Measurements from ENCODE around the gene UBA5.

GRCh38 chr3:132709761-132710160, 49.6 kb downstream of the UBA5 start:
- TF ChIP-seq TCF7L2 (IDR thresholded peaks at IDR 0.05; ENCODE audit: low read depth, low read length) (no peak), POLR2AphosphoS5 (IDR thresholded peaks at IDR 0.05; ENCODE audit: low read depth, low read length) (no peak), SIN3A (IDR thresholded peaks at IDR 0.05; ENCODE audit: borderline replicate concordance, insufficient read depth, low read depth, low read length) (no peak)
- TF ChIP-seq, protein P1, sequence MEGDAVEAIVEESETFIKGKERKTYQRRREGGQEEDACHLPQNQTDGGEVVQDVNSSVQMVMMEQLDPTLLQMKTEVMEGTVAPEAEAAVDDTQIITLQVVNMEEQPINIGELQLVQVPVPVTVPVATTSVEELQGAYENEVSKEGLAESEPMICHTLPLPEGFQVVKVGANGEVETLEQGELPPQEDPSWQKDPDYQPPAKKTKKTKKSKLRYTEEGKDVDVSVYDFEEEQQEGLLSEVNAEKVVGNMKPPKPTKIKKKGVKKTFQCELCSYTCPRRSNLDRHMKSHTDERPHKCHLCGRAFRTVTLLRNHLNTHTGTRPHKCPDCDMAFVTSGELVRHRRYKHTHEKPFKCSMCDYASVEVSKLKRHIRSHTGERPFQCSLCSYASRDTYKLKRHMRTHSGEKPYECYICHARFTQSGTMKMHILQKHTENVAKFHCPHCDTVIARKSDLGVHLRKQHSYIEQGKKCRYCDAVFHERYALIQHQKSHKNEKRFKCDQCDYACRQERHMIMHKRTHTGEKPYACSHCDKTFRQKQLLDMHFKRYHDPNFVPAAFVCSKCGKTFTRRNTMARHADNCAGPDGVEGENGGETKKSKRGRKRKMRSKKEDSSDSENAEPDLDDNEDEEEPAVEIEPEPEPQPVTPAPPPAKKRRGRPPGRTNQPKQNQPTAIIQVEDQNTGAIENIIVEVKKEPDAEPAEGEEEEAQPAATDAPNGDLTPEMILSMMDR (IDR thresholded peaks at IDR 0.05): no peak
- TF ChIP-seq, protein P2, sequence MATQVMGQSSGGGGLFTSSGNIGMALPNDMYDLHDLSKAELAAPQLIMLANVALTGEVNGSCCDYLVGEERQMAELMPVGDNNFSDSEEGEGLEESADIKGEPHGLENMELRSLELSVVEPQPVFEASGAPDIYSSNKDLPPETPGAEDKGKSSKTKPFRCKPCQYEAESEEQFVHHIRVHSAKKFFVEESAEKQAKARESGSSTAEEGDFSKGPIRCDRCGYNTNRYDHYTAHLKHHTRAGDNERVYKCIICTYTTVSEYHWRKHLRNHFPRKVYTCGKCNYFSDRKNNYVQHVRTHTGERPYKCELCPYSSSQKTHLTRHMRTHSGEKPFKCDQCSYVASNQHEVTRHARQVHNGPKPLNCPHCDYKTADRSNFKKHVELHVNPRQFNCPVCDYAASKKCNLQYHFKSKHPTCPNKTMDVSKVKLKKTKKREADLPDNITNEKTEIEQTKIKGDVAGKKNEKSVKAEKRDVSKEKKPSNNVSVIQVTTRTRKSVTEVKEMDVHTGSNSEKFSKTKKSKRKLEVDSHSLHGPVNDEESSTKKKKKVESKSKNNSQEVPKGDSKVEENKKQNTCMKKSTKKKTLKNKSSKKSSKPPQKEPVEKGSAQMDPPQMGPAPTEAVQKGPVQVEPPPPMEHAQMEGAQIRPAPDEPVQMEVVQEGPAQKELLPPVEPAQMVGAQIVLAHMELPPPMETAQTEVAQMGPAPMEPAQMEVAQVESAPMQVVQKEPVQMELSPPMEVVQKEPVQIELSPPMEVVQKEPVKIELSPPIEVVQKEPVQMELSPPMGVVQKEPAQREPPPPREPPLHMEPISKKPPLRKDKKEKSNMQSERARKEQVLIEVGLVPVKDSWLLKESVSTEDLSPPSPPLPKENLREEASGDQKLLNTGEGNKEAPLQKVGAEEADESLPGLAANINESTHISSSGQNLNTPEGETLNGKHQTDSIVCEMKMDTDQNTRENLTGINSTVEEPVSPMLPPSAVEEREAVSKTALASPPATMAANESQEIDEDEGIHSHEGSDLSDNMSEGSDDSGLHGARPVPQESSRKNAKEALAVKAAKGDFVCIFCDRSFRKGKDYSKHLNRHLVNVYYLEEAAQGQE (IDR thresholded peaks at IDR 0.05; ENCODE audit: insufficient read depth in 1 of 2, low read depth in 2 of 2, low read length in 1 of 2): no peak
